Lung (tissue), 12 donors: ENCODE data around the gene PHACTR1. TPM values are rescaled to one million over a fixed set of nuclear protein-coding genes. Genes with fewer than 3 reads are reported as not detected.

Experiments
- ATAC-seq: fragments of 200-7000 bp; cut with Tn5 transposase; one replicate; pipeline ENCODE4 v1.9.1; 2020; ENCODE audit warnings: moderate number of reproducible peaks; ENCODE audit not compliant: insufficient read depth, low FRiP score
- DNase-seq, 3 donors: peaks; one replicate each; pipeline ENCODE4 v3.0.0-alpha.2; 2013 to 2017
- H3K27ac ChIP-seq, 2 donors: one replicate each; pipeline ENCODE4 v1.5.1; 2013; ENCODE audit warnings: mild to moderate bottlenecking in 2 of 2, moderate library complexity in 2 of 2, control low read depth in 1 of 2, inconsistent platforms in 1 of 2, low read depth in 1 of 2, low read length in 1 of 2
- H3K27me3 ChIP-seq, 3 donors: one replicate each; pipeline ENCODE4 v1.5.1; 2013; ENCODE audit warnings: low read length in 2 of 3; ENCODE audit not compliant: control insufficient read depth in 3 of 3, insufficient read depth in 3 of 3
- H3K36me3 ChIP-seq, 4 donors: one replicate each; pipeline ENCODE4 v1.5.1; 2013; ENCODE audit warnings: low read length in 4 of 4, mild to moderate bottlenecking in 1 of 4, moderate library complexity in 1 of 4; ENCODE audit not compliant: control insufficient read depth in 4 of 4, insufficient read depth in 4 of 4
- H3K4me1 ChIP-seq, 5 donors: one replicate each; pipeline ENCODE4 v1.5.1; 2013; ENCODE audit warnings: low read length in 5 of 5, mild to moderate bottlenecking in 2 of 5, moderate library complexity in 1 of 5; ENCODE audit not compliant: control insufficient read depth in 5 of 5, insufficient read depth in 5 of 5
- H3K4me3 ChIP-seq: one replicate; pipeline ENCODE4 v1.5.1; 2013; ENCODE audit warnings: mild to moderate bottlenecking, control low read depth, moderate library complexity
- H3K9ac ChIP-seq, 2 donors: one replicate each; pipeline ENCODE4 v1.5.1; 2013; ENCODE audit warnings: low read length in 2 of 2, control low read depth in 1 of 2; ENCODE audit not compliant: insufficient read depth in 1 of 2
- H3K9me3 ChIP-seq, 4 donors: one replicate each; pipeline ENCODE4 v1.5.1; 2013; ENCODE audit warnings: low read length in 3 of 4, mild to moderate bottlenecking in 1 of 4, moderate library complexity in 1 of 4; ENCODE audit not compliant: control insufficient read depth in 4 of 4, insufficient read depth in 3 of 4
- WGBS, 2 donors: extraction: QIAGEN DNeasy Blood & Tissue Kit; methylation state at CpG; one replicate each; pipeline ENCODE4 v1.1.7; 2013; 5-methylcytosine and 5-hydroxymethylcytosine counted together
- polyA plus RNA-seq, 2 donors: library from polyadenylated mRNA; stranded (reverse); fragments of 200-250 nt; gene quantifications; one replicate each; pipeline ENCODE4 v1.2.1, GENCODE V29; 2013
- total RNA-seq, 2 donors: library from RNA; depleted of rRNA in 1 of 2; stranded (reverse); fragments of >200 nt in 1 of 2; gene quantifications; one replicate each; pipeline ENCODE4 v1.2.1, GENCODE V29; 2014 to 2021
- TF ChIP-seq, protein P1 (sequence below): IDR thresholded peaks from 2 replicates; pipeline ENCODE4 v1.5.1; 2012; ENCODE audit warnings: mild to moderate bottlenecking; ENCODE audit errors: control extremely low read depth, extremely low read depth
- donor health status: control.
- donor health status: control.
- donor health status: Bipolar disorder and iron deficiency.
- donor health status: healthy.
- donor health status: DM: yes; HTN: yes; CAD: no.

The PHACTR1 gene
- total and polyA plus RNA-seq, 4 donors, result 16.3 to 58.8 (median 41.9) TPM

DNA sequence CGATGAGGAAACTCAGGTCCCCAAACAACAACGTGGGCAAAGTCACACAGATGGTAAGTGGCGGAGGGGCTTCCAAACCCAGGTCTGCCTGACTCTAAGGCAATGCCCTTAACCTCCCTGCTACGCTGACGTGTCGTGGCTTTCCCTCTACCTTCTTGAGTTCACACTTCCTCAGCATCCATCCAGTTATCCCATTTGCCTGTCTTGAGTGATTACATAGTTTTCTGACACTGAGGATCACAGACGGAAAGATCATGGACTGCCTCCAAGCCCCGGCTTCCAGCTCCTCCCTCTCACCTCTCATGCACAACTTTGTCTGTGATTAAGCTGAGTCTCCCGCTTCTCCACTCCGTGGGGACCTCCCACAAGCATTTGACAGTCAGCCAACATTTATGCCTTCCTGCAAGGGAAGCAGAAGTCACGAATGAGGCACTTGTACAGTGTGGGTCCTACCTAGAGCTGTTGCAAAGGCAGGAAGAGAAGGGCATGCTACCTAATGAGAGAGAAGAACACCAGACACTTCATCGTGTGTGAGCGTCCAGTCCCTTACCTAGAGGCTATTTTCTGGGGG, 578.0 kb downstream of the PHACTR1 start:
- no peak for ATAC-seq
- no peak overlapping the region for H3K27ac ChIP-seq
- no peak for DNase-seq
- peaks cover 11 to 39% (median 32%) of the 10 kb centered on the region in 4 donors for H3K36me3 ChIP-seq
- H3K9ac ChIP-seq, result no peak overlapping the region
- TF ChIP-seq, protein P1, sequence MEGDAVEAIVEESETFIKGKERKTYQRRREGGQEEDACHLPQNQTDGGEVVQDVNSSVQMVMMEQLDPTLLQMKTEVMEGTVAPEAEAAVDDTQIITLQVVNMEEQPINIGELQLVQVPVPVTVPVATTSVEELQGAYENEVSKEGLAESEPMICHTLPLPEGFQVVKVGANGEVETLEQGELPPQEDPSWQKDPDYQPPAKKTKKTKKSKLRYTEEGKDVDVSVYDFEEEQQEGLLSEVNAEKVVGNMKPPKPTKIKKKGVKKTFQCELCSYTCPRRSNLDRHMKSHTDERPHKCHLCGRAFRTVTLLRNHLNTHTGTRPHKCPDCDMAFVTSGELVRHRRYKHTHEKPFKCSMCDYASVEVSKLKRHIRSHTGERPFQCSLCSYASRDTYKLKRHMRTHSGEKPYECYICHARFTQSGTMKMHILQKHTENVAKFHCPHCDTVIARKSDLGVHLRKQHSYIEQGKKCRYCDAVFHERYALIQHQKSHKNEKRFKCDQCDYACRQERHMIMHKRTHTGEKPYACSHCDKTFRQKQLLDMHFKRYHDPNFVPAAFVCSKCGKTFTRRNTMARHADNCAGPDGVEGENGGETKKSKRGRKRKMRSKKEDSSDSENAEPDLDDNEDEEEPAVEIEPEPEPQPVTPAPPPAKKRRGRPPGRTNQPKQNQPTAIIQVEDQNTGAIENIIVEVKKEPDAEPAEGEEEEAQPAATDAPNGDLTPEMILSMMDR, result no peak
- no peaks in the 10 kb centered on the region for H3K4me1 ChIP-seq
- WGBS, 2 donors, result 56 to 69% methylated on average over 13 of the region's 13 CpGs
- H3K27me3 ChIP-seq, result no peaks in the 10 kb centered on the region
- H3K4me3 ChIP-seq, result no peak overlapping the region
- peaks cover 0 to 2% (median 0%) of the 10 kb centered on the region in 4 donors for H3K9me3 ChIP-seq

DNA sequence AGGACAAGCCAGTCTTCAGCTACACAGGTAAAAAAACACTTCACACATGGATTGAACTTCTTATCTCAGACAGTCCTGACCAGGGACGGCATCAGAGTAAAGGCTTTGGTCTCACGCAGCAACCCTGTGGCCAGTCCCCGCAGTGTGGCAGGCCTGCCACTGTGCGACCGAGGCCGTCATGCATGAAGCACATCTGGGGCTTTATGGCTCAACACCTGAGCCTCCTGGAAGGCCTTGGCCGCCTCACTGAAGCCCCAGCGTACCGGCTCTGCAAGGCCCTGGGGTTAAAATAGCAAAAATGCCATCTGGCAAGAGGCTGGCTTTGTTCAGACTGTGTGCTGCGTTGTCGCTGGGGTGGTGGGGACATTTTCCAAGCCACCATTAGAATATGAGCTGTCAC, 579.0 kb downstream of the PHACTR1 start:
- Histone ChIP-seq H3K27me3 (no peaks in the 10 kb centered on the region), H3K9ac (no peak overlapping the region), H3K9me3 (peaks cover 0 to 2% (median 0%) of the 10 kb centered on the region in 4 donors), H3K4me1 (no peaks in the 10 kb centered on the region), H3K36me3 (peaks cover 7 to 46% (median 36%) of the 10 kb centered on the region in 4 donors), H3K27ac (no peak overlapping the region), H3K4me3 (no peak overlapping the region)
- ATAC-seq (no peak), DNase-seq (no peak)
- WGBS, 2 donors, result 92 to 96% methylated on average over 11 of the region's 11 CpGs
- TF ChIP-seq, protein P1, result no peak

DNA sequence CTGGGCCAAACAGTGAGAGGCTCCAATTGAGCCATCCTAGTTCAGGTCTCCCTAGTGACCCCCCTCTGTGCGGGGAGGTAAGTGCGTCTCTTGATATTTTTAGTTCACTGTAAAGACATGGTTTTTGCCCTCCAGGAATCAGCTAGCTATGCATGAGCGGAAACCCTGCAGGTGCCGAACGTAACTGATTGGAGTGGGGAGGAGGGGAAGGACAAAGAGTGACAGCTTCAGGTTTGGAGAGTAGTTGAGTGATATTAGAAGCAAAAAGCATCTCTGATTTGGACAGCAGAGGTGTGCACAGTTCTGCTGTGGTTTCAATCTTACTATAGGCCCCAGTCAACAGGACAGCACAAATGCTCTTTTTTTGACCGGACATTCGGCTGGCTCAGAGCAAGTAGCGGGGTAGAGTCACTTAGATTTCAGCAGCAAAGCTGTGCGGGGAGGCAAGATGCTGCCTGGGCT, 580.0 kb downstream of the PHACTR1 start:
- no peak overlapping the region for H3K4me3 ChIP-seq
- no peaks in the 10 kb centered on the region for H3K4me1 ChIP-seq
- H3K27ac ChIP-seq, result no peak overlapping the region
- no peak overlapping the region for H3K9ac ChIP-seq
- DNase-seq (no peak), ATAC-seq (no peak)
- TF ChIP-seq, protein P1, result no peak
- 97% methylated on average over 9 of the region's 9 CpGs for WGBS, 2 donors
- peaks cover 0 to 2% (median 0%) of the 10 kb centered on the region in 4 donors for H3K9me3 ChIP-seq
- no peaks in the 10 kb centered on the region for H3K27me3 ChIP-seq
- H3K36me3 ChIP-seq, result peaks cover 7 to 43% (median 37%) of the 10 kb centered on the region in 4 donors

DNA sequence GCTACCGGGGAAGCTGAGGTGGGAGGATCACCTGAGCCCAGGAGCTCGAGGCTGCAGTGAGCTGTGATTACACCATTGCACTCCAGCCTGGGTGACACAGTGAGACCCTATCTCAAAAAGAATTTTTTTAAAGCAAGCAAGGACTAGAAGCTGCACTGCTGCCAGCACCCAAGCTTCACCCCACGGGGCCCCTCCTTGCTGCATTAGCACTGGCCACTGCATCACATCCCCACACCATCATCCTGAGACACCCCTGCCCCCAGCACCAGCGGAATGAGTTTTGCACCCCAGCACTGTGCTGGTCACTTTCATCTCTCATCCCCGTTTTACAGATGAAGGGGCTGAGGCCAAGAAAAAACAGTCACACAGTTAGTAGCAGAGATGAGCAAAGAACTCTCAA, 580.8 kb downstream of the PHACTR1 start:
- Histone ChIP-seq H3K9ac (no peak overlapping the region), H3K9me3 (peaks cover 0 to 2% (median 0%) of the 10 kb centered on the region in 4 donors), H3K4me1 (peaks cover 0 to 4% (median 0%) of the 10 kb centered on the region in 5 donors), H3K27ac (no peak overlapping the region), H3K27me3 (no peaks in the 10 kb centered on the region), H3K4me3 (no peak overlapping the region), H3K36me3 (peaks cover 7 to 43% (median 40%) of the 10 kb centered on the region in 4 donors)
- DNase-seq (no peak), ATAC-seq (no peak)
- 97 to 98% methylated on average over 5 of the region's 5 CpGs for WGBS, 2 donors
- TF ChIP-seq, protein P1, result no peak
